A549 (cell line): ENCODE data around the gene DRD2.

Source experiments
- BHLHE40 ChIP-seq: IDR thresholded peaks from 2 replicates; pipeline ENCODE4 v1.6.1; 2012; ENCODE audit warnings: low read depth, low read length, inconsistent platforms
- CEBPB ChIP-seq, 2 experiments: fragments of >200 bp in 1 of 2; sonication (Bioruptor Twin) in 1 of 2; formaldehyde crosslinking in 1 of 2; IDR thresholded peaks; 2 replicates each; pipeline ENCODE4 v1.6.1; 2012 to 2016
- CTCF ChIP-seq: fragments of >200 bp; sonication (Bioruptor Twin); formaldehyde crosslinking; IDR thresholded peaks from 3 replicates; pipeline ENCODE4 v1.5.1; 2016
- EP300 ChIP-seq, 2 experiments: fragments of >200 bp; sonication (Bioruptor Twin); formaldehyde crosslinking; IDR thresholded peaks; 2 replicates in 1 of 2; 3 replicates in 1 of 2; pipeline ENCODE4 v1.6.1; 2016 to 2017
- FOXS1 ChIP-seq: fragments of 250-450 bp; sonication (Bioruptor Pico); IDR thresholded peaks from 2 replicates; pipeline ENCODE4 v1.5.0; 2020; ENCODE audit warnings: mild to moderate bottlenecking, moderate library complexity
- HMGXB4 ChIP-seq: fragments of 250-450 bp; sonication (Bioruptor Pico); IDR thresholded peaks from 2 replicates; pipeline ENCODE4 v1.5.0; 2021; ENCODE audit warnings: mild to moderate bottlenecking, moderate library complexity, borderline replicate concordance
- JUNB ChIP-seq: fragments of >200 bp; sonication (Bioruptor Twin); formaldehyde crosslinking; IDR thresholded peaks from 2 replicates; pipeline ENCODE4 v1.6.1; 2016
- MAZ ChIP-seq: fragments of 150-350 bp; IDR thresholded peaks from 2 replicates; pipeline ENCODE4 v1.6.1; 2014; ENCODE audit warnings: antibody characterized with exemption, low read depth, low read length, borderline replicate concordance
- NFE2L2 ChIP-seq: fragments of 150-350 bp; conservative IDR thresholded peaks from 2 replicates; pipeline ENCODE4 v1.6.1; 2014; ENCODE audit warnings: low read length
- POLR2A ChIP-seq: IDR thresholded peaks from 2 replicates; pipeline ENCODE4 v1.6.1; 2012; ENCODE audit warnings: mild to moderate bottlenecking, low read length
- REST ChIP-seq: fragments of 200-600 bp; sonication (generic); IDR thresholded peaks from 2 replicates; pipeline ENCODE4 v1.6.1; 2016; ENCODE audit warnings: antibody characterized with exemption, mild to moderate bottlenecking, moderate library complexity
- RFX5 ChIP-seq: fragments of 450-650 bp; IDR thresholded peaks from 2 replicates; pipeline ENCODE4 v1.7.1; 2014; ENCODE audit warnings: antibody characterized with exemption, mild to moderate bottlenecking, moderate library complexity
- ZFP36 ChIP-seq: fragments of 450-650 bp; IDR thresholded peaks from 2 replicates; pipeline ENCODE4 v1.6.1; 2014; ENCODE audit warnings: borderline replicate concordance; ENCODE audit not compliant: partially characterized antibody

GRCh38 chr11:113426686-113427085, 48.5 kb downstream of the DRD2 start:
- TF ChIP-seq HMGXB4 (CRISPR knock-in tag) (no peak), CTCF (no peak), ZFP36 (no peak), NFE2L2 (no peak), RFX5 (no peak), MAZ (no peak), POLR2A (no peak), BHLHE40 (no peak), EP300 (IDR thresholded peaks at IDR 0.05) (no peak), JUNB (no peak), FOXS1 (CRISPR knock-in tag) (no peak), REST (no peak), CEBPB (IDR thresholded peaks at IDR 0.05) (no peak)
